GM21529 (cell line): ENCODE data around the gene WTIP.
"Not testable (repeated sequence)": the region's sequence is repeated elsewhere in the genome, so short reads cannot be mapped to it uniquely, and the experiment has no call there.

ENCODE experiments used
- ATAC-seq: cut with Tn5 transposase; IDR thresholded peaks from one replicate; pipeline ENCODE4 v1.9.1; 2021; ENCODE audit not compliant: unreplicated experiment

The WTIP gene

DNA sequence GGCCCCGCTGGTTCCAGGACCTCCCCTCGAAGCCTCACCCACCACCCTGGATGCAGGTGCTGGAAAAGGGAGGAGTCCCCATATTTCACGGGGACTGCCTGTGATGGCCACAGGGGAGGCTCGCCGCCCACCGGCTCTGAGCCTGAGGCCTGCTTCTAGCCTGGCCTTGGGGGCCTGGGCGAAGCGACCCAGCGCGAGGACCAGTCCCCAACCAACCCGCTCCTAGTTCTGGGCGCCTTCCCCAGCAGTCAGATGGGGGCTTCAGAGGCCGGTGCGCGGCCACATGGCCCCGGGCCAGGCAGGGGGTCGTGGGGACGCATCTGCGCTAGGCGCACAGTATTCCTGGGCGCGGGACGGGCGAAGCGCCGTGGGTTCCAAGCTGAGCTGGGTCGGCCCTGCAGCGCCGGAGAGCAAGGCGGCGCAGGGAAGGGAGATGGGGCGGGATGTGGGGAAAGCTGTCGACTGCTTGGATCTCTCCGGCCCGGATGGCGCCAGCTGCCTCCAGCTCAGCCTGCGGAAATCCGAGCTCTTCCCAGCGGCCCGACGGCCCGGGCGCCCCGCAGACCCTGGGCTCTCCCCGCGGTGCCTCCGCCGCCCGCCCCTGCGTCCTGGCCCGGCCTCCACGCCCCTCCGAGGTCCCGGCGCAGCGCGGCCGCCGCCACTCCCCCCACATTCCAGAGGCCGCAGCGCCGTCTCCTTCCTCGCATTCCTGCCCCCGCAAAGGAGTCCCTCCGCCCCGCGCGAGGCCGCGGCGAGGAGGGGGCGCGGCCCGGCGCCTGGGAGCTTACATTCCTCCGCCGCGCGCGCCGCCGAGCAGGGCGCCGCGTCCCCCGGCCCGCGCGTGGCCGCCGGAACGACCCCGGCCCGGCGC, at the start of gene WTIP:
TSS of gene WTIP (plus strand) at position 788 of the 871 bp plus-strand sequence. CDS start 217 bp downstream, outside the sequence.
- no peak for ATAC-seq

DNA sequence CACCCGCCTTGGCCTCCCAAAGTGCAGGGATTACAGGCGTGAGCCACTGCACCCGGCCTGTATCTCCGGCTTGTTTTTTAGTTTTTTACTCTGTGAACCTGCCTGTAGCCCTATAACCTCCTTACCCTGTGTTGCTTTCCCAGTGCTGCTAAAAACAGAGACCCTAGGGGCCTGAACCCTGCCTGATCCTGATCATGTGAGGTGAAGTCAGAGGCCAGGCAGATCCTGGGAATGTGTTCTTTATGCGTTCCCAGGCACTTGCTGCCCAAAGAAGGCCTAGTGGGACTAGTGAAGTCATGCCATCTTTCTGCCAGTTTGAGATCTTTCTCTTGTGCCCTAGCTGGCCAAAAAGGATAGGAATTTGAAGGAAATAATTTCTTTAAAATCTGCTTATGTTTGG, 48.8 kb upstream of the WTIP start:
- ATAC-seq, result no peak

DNA sequence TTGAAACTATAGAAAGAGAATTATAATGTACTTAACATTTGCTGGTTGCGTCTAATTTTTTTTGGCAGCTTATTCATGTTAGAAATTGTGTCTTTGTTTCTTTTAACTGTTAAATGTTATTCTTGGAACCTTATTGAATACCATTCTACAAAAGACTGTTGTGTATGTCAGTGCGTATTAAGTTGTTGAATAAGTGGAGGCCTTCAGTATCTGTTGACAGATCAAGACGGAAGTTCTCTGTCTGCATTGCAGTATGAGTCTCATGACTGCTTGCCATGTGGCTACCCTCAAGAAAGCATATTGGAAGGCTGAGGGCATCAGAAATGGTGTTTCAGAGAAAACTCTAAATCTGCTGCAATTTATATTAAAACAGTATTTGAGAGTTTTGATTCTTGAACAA, 44.8 kb upstream of the WTIP start:
- ATAC-seq, result no peak

DNA sequence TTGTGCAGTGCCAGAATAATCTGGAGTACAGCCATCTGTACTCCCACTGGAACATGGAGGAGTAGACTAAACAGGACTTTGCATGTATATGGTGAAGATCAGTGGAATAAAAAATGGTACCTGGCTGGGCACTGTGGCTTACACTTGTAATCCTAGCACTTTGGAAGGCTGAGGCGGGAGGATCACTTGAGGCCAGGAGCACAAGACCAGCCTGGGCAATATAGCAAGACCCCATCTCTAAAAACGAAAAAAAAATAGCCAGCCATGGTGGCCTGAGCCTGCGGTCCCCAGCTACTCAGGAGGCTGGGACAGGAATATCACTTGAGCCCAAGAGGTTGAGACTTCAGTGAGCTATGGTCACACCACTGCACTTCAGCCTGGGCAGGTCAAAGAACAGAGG, 33.4 kb upstream of the WTIP start:
- no peak for ATAC-seq

DNA sequence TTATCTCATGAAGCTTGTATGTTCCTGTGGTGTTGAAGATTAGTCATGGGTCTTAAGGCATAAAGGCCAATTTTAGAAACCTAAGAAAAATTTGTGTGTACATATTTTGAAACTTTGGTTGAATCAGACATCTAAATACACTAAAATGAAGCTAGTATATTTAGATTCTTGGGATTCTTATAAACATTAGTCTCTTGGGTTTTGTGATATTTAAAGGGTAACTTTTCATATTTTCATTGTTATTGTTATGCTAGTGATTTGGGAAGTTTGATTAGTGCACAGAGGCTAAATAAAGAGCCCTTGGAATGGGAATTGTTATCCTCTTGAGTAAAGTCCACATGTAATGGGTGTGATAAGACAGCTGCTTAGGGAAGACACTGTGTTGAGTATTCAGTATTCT, 28.8 kb upstream of the WTIP start:
- ATAC-seq, result no peak

DNA sequence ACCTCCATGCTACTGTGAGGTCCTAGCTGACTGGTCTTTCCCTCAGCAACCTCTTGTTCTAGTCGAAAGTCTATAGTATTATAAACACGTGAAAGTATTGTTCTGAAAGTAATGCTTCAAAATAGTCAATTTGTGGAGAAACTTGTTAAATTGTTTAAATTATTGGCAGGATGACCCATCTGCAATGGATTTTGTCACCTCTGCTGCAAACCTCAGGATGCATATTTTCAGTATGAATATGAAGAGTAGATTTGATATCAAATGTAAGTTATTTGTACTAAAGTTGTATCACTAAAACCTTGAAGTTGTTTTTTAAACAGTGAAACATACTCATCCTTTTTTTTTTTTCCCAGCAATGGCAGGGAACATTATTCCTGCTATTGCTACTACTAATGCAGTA, 27.5 kb upstream of the WTIP start:
- ATAC-seq, result no peak

DNA sequence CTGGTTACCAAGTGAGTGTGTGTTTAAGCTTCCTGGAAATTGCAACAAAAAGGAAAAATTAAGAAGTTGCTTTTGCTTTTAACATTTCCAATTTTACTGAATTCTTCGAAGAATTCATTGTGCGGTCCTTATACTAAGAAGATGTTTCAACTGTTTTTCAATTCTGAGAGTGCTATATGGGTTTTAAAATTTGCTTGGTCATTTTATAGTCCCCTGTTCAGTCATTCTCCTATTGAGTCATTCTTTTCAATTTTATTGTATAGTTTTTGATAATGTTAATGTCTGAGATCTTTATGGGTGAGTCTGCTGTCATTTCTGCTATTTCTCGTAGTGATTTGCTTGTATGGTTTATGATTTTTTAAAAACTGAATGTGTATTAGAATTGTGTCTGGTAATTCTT, 26.9 kb upstream of the WTIP start:
- ATAC-seq, result no peak

DNA sequence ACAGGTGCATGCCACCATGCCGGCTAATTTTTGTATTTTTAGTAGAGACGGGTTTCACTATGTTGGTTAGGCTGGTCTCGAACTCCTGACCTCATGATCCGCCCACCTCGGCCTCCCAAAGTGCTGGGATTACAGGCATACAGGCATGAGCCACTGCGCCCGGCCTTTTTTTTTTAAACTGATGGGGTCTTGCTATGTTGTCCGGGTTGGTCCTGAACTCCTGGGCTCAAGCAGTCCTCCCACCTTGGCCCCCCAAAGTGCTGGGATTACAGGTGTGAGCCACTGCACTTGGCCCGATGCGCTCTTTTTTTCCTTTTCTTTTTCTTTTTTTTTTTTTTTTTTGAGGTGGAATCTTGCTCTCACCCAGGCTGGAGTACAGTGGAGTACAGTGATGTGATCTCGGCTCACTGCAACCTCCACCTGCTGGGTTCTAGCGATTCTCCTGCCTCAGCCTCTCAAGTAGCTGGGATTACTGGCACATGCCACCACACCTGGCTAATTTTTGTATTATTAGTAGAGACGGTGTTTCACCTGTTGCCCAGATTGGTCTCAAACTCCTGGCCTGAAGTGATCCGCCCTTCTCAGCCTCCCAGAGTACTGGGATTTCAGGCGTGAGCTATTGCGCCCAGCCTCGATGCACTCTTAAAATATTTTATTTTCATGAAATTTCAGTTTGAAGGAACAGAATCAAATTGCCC, 25.6 kb upstream of the WTIP start:
- not testable (repeated sequence) for ATAC-seq

DNA sequence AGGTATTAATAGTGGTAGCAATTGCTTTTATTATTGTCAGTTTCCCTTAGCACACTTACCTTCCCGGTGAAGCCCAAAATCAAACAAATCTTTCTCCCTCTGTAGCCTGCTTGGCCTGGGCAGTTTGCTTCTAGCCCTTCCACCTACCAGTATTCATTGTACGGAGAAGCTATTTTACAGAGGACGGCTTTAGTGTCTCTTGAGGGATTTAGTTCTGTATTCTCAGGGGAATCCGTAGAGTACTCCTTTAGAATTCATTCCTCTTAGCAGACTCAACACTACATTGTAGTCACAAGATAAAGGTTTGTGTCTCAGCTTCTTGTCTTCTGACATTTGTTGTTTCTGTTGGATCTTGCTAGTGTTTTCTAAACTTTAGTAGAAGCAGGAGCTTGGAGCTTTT, 24.1 kb upstream of the WTIP start:
- ATAC-seq, result no peak

DNA sequence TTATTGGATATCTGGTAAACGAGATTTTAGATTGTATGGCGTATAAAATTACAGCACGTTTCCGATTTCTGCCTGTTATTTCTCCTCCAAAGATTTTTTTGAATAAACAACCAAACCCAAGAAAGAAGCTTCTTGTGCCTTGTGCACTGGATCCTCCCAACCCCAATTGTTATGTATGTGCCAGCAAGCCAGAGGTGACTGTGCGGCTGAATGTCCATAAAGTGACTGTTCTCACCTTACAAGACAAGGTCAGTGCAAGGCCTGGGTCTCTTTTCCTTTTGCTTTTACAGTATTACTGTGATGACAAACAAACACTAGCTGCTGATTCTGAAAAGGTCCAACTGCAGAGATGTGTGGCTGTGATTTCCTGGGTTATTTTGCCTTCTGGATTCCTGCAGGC, 22.9 kb upstream of the WTIP start:
- no peak for ATAC-seq

DNA sequence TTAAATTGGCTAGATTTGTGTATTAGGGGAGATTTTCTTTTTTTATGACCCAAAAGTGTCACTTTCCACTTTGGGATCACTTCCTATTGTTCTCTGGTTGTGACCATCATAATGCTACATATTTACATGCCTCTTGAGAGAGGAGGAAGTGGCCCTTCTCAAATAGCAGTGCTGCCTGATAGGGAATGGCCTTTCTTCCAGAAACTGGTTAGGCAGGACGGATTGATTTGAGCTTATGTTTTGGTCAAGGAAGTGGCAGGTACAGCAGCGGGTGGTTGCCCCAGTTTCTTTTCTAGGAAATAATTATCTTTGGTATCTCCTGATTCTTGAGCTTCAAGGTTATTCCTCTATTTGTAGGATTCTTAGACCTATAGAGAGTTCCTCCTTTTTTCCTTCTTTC, 21.9 kb upstream of the WTIP start:
- ATAC-seq, result no peak

DNA sequence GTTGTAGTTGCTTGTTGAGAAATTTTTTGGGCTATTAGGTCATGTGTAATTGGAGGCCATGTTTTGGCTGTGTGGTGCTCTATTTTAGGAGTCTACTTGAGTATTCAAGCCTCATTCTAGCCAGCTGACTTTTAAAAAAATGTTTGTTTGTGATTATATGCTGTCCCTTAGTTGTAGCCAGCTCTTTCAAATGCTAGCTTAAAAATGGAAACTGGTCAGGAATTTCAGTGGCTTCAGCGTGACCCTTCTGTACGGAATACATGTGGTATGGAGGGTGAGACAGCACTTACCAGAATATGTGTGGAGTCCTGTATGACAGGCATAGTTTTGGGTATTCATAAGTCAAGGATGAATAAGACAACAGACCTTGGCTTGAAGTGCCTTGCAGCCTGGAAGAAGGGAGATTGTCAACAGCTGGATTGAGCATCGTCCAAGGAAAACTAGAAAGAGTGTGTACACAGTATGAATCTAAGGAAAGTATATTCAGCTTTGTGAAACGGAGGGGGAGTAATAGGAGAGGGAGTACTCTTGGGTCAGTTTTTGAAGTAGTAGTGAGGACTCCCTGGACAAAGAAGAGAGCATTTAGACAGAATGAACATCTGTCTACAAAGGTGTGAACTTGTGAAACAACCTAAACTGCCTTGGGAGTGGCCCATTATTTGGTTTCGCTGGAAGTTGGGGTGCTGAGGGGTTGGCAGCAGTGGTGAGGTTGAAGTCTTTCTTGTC, 20.0 kb upstream of the WTIP start:
- no peak for ATAC-seq

DNA sequence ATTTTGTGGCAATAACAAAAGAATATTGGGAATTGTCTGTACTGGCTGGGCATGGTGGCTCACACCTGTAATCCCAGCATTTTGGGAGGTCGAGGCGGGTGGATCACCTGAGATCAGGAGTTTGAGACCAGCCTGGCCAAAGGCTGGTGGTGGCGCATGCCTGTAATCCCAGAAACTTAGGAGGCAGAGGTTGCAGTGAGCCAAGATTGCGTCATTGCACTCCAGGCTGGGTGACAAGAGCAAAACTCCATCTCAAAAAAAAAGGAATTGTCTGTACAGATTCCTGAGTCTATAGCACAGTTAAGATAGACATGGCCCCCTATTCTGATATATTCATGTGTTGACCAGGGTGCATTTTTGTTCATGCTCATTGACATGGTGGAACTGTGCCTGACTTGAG, 16.8 kb upstream of the WTIP start:
- not testable (repeated sequence) for ATAC-seq

DNA sequence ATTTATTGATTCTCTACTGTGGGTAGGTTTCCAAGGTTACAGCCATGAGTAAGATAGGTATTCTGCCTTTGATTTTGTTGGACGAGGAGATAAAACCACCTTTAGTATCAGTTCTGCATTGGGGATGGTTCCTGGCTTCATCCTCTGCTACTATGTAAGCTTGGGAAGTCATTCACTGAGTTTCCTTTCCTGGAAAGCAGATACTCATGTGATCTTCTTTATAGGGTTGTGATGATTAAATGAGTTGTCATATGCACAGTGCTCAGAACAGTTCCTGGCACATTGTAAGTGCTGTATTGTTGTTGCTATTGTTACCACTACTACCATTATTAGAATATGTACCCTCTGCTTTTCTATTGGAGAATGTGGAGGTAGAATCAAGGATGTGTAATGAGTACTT, 13.1 kb upstream of the WTIP start:
- ATAC-seq, result no peak

DNA sequence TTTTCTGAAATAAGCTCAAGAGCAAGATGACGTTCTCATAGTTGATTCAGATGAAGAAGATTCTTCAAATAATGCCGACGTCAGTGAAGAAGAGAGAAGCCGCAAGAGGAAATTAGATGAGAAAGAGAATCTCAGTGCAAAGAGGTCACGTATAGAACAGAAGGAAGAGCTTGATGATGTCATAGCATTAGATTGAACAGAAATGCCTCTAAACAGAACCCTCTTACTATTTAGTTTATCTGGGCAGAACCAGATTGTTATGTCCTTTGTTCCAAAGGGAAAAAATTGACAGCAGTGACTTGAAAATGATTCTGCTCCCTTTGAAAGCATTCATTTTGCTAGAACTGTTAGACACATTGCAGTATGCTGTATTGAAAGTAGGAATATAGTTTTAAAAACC, 12.5 kb upstream of the WTIP start:
- not testable (repeated sequence) for ATAC-seq

DNA sequence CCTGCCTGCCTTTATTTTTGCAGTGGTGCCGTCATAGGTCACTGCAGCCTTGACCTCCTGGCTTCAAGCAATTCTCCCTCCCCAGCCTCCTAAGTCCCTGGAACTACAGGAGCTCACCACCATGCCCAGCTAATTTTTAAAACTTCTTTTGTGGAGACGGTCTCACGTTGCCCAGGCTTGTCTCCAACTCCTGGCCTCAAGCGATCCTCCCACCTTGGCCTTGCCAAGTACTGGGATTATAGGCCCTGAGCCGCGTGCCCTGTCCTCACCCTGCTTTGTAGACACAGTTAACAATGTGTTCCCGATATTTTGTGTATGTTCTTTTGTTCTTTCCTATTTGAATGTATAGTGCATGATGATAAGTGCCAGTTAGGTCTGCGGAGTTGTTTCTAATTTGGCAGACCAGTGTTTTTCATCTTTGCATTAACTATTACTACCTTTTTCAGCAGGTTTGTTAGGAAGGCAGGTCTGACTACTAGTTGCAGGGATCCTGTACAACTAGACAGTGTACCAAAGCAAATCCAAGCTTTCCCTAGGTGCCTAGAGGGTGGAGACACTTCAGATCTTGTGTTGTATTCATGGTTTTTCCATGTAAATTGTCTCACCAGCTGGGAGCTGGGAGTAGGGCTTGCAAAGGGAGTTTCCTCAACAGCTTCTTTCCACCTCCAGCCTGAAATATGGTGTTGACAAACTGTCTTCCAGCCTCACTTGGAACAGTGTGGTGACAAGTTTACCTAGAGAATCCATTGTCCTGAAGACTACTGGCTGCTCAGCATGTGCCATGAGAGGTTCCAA, 9.5 kb upstream of the WTIP start:
- no peak for ATAC-seq

DNA sequence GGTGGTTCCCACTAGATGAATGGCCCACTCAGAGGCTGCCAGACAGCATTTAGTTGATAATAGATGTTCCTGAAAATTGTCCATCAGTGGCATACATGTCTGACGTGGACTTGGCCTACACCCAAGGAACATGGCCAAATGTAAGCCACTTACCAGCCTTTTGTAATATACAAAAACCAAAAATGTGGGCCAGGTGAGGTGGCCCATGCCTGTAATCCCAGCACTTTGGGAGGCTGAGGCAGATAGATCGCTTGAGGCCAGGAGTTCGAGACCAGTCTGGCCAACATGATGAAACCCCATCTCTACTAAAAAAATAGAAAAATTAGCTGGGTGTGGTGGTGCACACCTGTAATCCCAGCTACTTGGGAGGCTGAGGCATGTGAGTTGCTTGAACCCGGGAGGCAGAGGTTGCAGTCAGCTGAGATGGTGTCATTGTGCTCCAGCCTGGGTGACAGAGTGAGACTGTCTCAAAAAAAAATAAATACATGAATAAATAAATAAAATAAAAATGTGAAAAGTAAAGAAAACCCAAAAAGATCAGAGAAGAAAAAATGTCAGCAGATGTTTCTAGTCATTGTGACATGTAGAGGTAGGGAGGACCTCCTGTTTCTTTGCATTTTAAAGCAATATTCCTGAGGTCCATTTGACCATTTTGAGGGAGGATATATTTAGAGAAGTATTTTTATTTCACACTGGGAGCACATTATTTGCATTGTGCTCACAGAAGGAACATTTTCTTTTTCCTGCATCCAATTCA, 7.1 kb upstream of the WTIP start:
- ATAC-seq, result no peak

DNA sequence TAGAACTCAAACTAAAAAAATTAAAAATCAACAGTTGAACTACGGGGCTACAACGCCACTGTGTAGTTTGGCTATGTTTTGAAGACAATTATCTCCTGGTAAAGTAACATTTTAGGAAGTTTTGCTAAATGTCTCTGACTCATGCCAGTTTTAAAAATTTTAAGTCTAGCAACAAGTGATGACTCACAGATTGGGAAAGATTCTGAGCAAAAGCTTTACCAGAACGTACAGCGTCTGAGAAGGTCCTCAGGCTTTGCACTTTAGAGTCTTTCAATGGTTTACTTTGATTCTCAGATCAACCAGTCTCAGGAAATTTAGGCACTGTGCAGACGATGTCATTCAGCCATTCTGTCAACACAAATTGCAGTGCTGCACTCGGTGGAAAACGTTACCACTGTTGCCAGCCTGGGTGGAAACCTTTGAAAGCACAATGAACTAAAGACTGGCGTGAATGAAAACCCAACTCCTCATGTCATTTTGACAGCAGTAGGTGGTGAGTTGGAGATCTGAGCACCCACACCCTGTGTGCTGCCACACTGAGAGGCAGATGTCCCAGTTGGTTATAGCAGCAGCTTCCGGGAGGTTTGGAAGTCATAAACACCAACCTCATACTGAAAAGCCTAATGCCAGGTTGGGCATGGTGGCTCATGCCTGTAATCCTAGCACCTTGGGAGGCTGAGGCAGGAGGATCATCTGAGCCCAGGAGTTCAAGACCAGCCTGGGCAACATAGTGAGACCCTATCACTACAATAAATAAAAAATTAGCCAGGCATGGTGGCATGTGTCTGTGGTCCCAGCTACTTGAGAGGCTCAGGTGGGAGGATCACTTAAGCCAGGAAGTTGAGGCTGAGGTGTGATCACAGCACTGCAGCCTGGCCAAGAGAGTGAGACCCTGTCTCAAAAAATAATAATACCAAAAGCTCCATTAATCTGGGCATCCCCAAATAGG, 6.3 kb upstream of the WTIP start:
- ATAC-seq, result no peak

DNA sequence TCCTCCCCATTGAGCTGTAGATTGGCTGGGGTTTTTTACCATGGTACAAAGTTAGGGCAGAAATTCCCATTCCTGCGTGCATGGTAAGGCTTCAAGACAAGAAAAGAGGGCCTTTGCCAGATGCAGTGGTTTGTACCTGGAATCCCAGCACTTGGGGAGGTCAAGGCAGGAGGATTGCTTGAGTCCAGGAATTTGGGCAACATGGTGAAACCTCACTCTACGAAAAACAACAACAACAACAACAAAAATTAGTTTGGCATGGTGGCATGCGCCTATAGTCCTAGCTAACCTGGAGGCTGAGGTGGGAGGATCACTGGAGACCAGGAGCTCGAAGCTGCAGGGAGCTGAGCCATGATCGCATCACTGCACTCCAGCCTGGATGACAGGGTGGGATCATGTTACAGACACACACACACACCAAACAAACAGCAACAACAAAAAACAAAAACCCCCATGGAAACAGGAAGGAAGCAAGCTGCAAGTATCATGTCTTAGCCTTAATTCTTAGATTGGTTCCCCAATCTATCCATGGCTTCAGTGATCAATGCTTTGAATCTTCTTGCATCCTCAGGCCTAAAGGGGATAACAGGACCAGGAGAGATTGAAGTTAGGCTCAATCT, 5.5 kb upstream of the WTIP start:
- no peak for ATAC-seq
